ENCODE measurements around the gene CYB561D2.

DNA sequence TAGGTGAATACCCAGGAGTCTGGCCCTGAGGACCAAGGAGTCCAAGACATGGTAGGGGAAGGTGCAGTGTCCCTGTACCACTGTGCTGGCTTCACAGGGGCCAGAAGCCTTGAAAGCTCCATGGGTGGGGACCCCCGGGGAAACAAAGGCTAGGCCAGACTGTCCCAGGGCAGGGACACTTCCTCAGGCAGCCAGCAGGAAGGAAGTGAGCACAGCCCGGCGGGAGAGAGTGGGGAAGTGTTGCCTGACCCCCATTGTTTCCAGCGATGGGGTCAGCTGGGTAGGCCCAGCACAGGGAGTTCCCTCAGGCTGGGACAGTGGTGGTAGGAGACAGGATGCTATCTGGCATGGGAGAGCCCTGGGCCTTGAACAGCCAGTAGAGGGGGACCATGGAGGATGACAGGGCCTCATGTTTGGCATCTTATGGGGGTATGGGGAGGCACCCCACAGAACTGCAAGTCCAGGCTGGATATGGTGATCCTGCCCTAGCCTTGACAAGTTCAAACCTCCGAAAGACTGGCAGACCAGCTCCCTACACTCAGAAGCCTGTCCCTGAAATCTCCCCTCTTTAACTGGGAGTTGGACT lies 27.0 kb upstream of the CYB561D2 start:
- TF ChIP-seq, protein P1, sequence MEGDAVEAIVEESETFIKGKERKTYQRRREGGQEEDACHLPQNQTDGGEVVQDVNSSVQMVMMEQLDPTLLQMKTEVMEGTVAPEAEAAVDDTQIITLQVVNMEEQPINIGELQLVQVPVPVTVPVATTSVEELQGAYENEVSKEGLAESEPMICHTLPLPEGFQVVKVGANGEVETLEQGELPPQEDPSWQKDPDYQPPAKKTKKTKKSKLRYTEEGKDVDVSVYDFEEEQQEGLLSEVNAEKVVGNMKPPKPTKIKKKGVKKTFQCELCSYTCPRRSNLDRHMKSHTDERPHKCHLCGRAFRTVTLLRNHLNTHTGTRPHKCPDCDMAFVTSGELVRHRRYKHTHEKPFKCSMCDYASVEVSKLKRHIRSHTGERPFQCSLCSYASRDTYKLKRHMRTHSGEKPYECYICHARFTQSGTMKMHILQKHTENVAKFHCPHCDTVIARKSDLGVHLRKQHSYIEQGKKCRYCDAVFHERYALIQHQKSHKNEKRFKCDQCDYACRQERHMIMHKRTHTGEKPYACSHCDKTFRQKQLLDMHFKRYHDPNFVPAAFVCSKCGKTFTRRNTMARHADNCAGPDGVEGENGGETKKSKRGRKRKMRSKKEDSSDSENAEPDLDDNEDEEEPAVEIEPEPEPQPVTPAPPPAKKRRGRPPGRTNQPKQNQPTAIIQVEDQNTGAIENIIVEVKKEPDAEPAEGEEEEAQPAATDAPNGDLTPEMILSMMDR (IDR thresholded peaks at IDR 0.05) = peak in 1 of 3 experiments; percentile 8
- no peak for TF ChIP-seq POLR2A (IDR thresholded peaks at IDR 0.05; ENCODE audit: low read depth)

Data from esophagus muscularis mucosa (tissue), 3 donors.